HG02884 (cell line): ENCODE measurements around the gene SLC16A8.
"Not testable (repeated sequence)": the region's sequence is repeated elsewhere in the genome, so short reads cannot be mapped to it uniquely, and the experiment has no call there.

Experiments
- ATAC-seq: cut with Tn5 transposase; IDR thresholded peaks from one replicate; pipeline ENCODE4 v1.9.1; 2021; ENCODE audit warnings: mild to moderate bottlenecking, moderate library complexity; ENCODE audit not compliant: unreplicated experiment

Gene SLC16A8

DNA sequence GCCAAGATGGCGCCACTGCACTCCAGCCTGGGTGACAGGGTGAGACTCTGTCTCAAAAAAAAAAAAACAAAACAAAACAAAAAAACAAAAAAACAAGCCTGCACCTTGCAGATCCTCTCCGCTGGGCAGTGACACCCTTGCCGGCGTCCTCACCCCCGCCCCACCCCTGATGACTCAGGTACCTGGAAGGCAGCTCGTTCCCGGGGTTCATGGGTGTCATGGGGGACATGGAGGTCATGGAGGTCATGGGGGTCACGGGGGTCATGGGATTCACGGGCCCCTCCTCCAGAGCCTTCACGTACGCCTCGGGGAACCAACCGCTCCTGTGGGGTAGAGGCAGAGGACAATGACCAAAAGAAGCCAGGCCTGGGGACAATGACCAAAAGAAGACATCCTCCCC lies 3.0 kb upstream of the SLC16A8 start:
- no peak for ATAC-seq

DNA sequence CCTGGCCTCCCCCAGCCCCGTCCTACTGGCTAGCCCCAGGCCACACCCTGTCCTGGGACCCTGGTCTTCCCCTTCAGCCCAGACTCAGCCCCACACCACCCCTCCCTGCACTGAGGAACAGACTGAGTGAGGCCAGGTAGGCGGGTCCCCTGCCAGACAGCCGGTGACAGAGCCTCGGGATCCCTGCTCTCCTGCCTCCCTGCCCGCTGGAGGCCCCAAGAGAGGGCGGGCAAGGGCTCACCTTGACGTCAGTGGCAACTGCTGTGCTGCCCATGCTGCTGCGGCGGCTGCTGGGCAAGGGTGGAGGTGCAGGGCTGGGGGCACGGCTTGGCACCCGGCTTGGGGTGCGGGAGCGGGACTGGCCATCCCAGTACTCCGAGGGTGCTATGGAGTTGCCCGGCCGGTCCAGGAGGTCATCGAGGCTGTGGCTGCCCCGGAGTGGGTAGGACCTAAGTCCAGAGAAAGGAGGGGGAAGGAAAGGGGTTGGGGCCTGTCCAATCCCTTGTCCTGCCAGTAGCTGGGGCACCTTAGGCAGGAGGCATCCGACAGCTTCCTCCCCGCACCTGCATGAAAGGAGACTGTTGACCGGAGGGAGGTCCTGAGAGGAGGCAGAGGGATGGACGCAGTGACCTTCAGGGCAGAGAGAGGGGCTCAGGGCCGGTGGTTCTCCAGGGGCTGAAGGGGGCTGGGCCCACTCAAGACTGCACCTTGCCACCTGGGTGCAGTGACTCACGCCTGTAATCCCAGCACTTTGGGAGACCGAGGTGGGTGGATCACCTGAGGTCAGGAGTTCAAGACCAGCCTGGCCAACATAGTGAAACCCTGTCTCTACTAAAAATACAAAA lies 2.2 kb upstream of the SLC16A8 start:
- no peak for ATAC-seq

DNA sequence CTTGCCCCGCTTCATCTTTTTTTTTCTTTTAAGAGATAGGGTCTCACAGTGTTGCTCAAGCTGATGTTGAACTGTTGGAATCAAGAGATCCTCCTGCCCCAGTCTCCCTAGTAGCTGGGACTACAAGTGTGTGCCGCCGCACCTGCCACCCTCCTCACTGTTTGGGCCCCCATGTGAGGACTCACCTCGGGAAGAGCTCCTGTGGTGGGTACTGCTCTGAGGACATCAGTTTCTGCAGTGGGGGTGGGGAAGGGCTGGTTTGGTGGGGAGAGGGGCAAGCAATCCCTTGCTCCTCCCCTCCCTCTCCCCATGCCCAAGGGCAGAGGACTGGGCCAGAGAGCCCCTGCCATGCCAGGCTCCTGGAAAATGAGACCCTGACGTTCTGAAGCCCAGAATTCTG lies 1.5 kb upstream of the SLC16A8 start:
- ATAC-seq = no peak

- no peak for ATAC-seq
Measured at GRCh38 chr22:38085056-38085455, 1.1 kb upstream of the SLC16A8 start.

DNA sequence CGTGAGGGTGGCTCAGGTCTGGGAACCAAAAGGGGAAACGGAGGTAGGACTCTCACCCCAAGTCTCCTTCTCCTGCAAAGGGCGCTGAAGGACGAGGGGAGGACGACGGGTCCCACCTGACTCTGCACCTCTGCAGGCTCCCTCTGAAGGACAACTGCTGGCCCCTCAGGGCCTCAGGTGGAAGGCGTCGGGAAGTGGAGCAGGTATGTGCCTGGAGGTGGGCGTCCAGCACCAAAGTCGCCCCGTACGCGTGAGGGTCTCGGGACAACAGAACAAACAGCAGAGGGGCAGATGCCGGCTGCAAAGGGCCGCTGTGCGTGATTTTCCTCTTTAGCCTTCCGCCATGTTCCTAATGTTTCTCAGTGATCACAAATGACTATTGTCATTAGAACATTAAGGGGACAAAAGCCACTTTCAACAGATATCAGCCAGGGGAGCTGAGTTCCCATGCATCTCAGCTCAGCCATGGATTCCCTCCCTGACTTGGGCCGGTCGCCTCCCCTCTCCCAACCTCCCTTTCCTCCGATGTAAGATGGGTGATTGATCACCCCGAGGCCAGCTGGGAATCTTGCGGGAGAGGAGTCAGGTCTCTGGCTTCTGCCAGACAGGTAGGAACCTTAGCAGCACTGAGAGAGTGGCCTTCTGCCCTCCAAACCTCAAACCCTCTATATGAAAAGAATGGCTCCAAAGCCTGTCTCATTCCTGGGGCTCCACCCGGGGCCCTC lies 836 bp downstream of the SLC16A8 start:
- ATAC-seq = no peak

DNA sequence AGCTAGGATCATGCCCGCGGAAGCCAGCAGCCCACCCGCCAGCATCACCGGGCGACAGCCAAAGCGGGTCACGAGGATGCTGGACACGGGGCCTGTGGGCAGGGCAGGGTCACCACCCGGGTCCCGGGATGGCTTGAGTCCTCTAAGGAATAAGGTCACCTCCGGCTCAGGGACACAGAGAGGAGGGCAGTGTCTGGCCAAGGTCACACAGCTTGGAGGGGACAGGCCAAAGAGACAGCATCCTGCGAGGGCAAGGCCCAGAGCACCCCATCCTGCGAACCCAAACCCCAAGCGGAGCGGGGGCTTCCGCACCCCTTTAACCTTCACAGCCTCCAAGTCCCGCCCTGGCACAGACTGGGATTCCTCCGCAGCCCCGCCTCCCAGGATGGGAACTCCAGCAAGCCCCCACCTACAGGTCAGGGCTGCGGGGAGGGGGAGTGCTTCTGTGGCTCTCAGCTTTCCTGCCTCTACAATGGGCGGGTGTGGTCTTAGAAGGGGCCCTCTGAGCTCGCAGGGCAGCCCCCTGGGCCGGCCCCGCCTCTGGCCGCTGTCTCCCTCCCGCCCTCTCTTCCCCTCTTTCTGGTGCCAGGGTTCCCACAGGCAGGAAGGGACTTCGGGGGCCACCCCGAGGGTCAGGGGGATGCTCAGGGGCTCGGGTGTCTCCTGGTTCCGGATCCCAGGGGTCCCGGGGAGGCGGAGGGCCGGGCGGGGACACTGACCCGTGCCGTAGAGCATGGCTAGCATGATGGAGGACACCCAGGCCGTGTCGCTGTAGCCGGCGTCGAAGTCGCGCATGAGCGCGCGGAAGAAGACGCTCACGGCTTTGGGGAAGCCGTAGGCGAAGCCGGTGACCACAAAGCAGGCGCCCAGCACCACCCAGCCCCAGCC lies 1.8 kb downstream of the SLC16A8 start:
- no peak for ATAC-seq

DNA sequence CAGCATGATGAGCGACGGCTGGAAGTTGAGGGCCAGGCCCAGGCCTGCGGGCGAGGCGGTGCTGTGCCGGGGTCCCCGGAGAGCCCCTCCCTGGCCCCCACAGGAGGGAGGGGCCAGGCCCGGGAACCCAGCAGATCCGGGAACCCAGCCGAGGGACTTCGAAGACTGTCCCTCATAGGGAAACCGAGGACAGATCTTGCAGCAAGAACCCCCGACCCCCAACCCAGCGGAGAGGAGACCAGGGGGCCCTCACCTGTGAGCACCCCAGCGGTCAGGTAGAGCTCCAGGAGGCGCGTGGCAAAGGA lies 2.4 kb downstream of the SLC16A8 start:
- ATAC-seq = no peak

- no peak for ATAC-seq
Measured at GRCh38 chr22:38080850-38081635, 2.9 kb downstream of the SLC16A8 start.

DNA sequence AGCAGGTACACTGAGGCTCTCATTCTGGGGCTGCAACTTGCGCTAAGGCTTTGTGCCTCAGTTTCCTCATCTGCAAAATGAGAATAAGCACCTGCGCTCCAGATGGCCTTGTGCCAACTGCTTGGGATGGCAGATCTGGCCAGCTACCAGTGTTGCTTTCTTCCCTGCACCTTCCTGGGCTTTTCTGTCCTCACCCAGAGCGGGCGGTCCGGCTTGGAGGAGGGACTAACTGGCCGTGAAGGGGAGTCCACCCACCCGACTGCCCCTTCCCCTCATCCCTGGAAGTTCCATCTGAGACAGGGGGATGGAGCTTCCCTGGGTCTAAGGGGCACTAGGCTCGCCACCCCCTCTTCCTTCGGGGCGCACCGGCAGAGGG lies 3.5 kb downstream of the SLC16A8 start:
- ATAC-seq = no peak

DNA sequence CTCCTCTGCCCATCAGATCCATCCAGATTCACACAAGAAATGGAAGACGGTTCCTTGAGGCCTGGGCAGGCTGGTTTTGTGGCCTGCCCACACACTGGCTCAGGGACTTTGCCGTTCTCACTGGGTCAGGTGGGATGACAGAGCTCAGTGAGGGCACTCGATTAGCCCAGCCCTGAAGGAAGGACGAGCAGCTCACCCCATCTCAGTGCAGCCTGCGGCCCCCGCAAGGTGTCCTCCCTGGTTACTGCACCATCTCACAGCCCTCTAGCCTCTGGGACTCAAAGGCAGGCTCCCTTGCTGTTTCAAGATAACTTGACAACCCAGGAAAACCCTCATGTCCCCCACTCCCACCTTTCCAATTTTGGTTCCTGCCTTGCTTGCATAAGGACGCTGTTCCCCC lies 4.2 kb downstream of the SLC16A8 start:
- no peak for ATAC-seq

DNA sequence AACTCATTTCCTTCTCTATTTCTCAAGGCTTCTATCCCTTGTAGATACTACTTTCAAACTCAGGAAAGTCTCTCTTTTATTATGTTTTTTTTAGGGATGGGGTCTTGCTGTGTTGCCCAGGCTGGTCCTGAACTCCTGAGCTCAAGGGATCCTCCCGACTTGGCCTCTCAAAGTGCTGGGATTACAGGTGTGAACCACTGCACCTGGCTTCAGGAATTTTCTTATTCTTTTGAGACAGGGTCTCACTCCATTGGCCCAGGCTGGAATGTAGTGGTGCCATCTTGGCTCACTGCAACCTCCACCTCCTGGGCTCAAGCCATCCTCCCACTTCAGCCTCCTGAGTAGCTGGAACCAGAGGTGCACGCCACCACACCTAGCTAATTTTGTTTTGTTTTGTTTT lies 4.8 kb downstream of the SLC16A8 start:
- not testable (repeated sequence) for ATAC-seq

GRCh38 chr22:38078046-38078840 lies 5.7 kb downstream of the SLC16A8 start:
- ATAC-seq = no peak

DNA sequence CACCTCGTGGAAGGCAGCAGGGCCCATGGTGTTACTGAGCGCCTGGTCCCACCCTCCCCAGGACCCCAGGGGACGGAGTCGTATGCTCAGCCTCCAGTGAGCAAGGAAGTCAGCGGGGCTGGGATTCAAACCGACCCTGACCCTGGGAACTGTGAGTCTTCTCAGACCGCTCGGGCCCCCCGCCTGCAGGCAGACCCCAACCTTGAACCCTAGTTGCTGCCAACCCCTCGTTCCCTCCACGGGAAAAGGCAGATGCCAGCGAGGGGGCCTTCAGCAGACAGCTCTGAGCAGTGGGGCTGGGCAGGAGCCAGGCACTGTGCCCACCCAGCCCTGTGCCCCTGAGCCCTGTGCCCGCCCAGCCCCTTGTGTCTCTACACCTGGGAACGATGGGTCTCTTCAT lies 6.4 kb downstream of the SLC16A8 start:
- ATAC-seq = no peak

GRCh38 chr22:38077096-38077495 lies 6.9 kb downstream of the SLC16A8 start:
- ATAC-seq = no peak

DNA sequence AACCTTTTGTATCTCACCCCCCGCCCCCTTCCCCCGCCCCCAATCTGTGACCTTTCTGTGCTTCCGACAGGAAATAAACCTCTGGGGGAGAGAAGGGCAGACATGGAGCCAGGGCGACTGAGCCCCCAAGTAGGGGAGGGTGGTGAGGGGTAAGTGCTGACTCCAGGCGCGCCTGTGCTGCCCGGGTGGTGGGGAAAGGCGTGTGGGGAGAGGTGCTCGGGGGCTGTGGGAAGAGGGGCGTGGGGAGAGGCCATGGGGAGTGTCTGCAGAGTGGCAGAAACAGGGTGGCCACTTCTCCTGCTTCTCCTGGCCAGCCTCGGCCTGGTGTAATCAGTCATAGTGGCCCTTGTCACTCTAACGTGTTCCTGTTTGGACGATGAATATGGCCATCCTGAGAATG lies 8.0 kb downstream of the SLC16A8 start:
- ATAC-seq = no peak

DNA sequence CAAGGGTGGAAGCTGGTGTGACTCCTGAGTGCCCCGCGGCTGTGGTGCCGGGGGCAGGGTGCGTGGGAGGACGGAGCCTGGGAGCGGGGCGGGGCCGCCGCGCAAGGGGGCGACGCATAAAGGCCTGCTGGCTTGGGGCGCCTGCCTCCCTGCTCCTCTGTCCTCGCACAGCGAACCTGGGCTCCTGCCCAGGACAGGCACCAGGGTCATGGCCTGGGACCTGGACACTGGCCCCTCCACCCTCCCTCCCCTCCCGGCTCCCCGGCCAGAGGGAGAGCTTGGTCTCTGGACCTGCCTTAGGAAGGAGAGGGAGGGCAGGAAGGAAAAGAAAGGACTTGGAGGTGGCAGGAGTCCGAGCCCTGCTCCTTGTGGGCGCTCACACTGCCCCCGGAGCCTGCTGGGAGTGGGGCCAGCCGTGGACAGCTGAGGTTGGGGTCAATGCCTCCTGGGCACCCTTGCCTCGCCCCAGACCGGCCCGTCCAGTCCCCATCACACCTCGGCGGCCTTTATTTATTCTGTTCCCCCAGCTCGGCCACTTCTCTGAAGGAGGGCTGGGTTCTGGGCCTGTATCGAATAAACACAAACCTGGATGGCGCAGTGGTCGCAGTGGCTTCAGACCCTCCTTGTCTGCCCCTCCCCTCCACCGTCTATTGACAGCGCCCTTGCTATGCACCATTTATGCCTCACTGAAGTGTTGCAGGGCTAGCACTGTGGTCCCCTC lies 8.7 kb downstream of the SLC16A8 start:
- no peak for ATAC-seq

DNA sequence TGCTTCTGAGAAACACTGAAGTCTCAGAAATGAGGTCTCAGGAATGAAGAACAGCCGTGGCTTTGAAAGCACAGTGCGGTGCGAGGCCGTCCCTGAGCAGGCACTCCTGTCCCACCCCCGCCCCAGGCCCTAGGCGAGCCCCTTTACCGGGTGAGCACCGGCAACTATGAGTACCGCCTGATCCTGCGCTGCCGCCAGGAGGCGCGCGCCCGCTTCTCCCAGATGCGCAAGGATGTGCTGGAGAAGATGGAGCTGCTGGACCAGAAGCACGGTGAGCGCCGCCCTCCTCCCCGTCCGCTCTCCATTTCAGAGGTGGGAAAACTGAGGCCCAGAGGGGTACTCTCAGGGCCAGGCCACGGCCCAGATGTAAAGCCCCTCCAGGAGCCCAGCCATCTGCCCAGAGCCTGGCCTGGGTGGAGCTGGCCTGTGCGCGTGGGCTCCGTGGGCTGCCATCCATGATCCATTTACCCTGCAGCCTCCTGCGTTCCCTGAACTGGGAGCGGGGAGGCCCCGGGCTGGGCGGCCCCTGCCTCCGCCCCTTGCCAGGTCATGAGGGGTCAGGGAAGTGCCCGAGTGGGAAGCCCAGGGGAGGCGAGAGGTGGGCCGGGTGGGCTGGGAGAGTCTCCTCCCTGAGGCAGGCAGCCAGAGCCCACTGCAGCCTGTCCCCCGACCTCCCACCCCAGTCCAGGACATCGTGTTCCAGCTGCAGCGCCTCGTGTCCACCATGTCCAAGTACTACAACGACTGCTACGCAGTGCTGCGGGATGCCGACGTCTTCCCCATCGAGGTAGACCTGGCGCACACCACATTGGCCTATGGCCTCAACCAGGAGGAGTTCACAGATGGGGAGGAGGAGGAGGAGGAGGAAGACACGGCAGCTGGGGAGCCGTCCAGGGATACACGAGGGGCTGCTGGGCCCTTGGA lies 9.5 kb downstream of the SLC16A8 start:
- no peak for ATAC-seq
